Measurements from ENCODE around the gene GAS2L1.

DNA sequence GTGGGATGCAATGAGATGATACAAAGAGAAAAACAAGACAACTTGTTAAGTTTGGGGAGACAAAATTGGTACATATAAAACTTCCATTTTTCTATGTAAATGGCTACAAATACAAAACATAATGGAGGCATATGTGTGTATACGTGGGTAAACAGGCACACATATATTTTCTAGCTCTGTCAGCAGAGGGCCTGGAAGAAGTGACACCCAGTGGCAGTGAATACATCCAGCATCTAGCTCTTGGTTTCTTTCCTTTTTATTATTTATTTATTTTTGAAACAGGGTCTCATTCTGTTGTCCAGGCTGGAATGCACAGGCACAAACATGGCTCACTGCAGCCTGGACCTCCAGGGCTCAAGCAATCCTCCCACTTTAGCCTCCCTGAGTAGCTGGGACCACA, 14.1 kb downstream of the GAS2L1 start:
- TF ChIP-seq, protein P1, sequence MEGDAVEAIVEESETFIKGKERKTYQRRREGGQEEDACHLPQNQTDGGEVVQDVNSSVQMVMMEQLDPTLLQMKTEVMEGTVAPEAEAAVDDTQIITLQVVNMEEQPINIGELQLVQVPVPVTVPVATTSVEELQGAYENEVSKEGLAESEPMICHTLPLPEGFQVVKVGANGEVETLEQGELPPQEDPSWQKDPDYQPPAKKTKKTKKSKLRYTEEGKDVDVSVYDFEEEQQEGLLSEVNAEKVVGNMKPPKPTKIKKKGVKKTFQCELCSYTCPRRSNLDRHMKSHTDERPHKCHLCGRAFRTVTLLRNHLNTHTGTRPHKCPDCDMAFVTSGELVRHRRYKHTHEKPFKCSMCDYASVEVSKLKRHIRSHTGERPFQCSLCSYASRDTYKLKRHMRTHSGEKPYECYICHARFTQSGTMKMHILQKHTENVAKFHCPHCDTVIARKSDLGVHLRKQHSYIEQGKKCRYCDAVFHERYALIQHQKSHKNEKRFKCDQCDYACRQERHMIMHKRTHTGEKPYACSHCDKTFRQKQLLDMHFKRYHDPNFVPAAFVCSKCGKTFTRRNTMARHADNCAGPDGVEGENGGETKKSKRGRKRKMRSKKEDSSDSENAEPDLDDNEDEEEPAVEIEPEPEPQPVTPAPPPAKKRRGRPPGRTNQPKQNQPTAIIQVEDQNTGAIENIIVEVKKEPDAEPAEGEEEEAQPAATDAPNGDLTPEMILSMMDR (IDR thresholded peaks at IDR 0.05 in 8 of 11, conservative IDR thresholded peaks at IDR 0.05 in 3 of 11): no peak
- TF ChIP-seq POLR2AphosphoS5 (IDR thresholded peaks at IDR 0.05): no peak
- no peak for TF ChIP-seq POLR2A (IDR thresholded peaks at IDR 0.05)
